IMR-90 (cell line): Measurements from ENCODE around the gene USP32. TPM values are rescaled to one million over a fixed set of nuclear protein-coding genes. Genes with fewer than 3 reads are reported as not detected.

Experiments used
- ATAC-seq: fragments of 200-7000 bp; cut with Tn5 transposase; 2 replicates; pipeline ENCODE4 v1.9.1; 2020; ENCODE audit warnings: low read depth, mild to moderate bottlenecking, moderate library complexity
- BruUV-seq: library from RNA; stranded (reverse); fragments of 400-500 nt; replicated peaks from 2 replicates; lab custom pipeline; 2021; lab: Mats Ljungman, UMichigan
- CTCF ChIA-PET: fragments of 300-600 bp; formaldehyde crosslinking; extraction: SDS; loops from one replicate; lab custom pipeline; 2021; ENCODE audit warnings: antibody characterized with exemption; lab: Yijun Ruan, JAX
- POLR2A ChIA-PET: fragments of 300-600 bp; sonication (Branson Sonifier 250); formaldehyde crosslinking; loops from one replicate; lab custom pipeline; 2022; ENCODE audit warnings: antibody characterized with exemption; ENCODE audit not compliant: unreplicated experiment; lab: Charles Lee
- DNase-seq: peaks from one replicate; pipeline ENCODE4 v3.0.0; 2013
- H2AFZ ChIP-seq: replicated peaks from 2 replicates; pipeline ENCODE3; 2013; ENCODE audit warnings: low read length, mild to moderate bottlenecking; ENCODE audit not compliant: poor library complexity
- H2AK5ac ChIP-seq: 2 replicates; pipeline ENCODE4 v1.6.1; 2013; ENCODE audit warnings: low read depth, low read length, inconsistent platforms
- H2AK9ac ChIP-seq: replicated peaks from 2 replicates; pipeline ENCODE3; 2013; ENCODE audit warnings: mild to moderate bottlenecking, low read depth, low read length, moderate library complexity; ENCODE audit not compliant: poor library complexity
- H2BK120ac ChIP-seq: 2 replicates; pipeline ENCODE4 v1.6.1; 2013; ENCODE audit warnings: low read depth, low read length, inconsistent platforms
- H2BK15ac ChIP-seq: 3 replicates; pipeline ENCODE4 v1.6.1; 2013; ENCODE audit warnings: low read depth, low read length, inconsistent platforms
- H2BK20ac ChIP-seq: 2 replicates; pipeline ENCODE4 v1.6.1; 2013; ENCODE audit warnings: low read depth, mild to moderate bottlenecking, inconsistent platforms, low read length, moderate library complexity
- H2BK5ac ChIP-seq: 2 replicates; pipeline ENCODE4 v1.6.1; 2013; ENCODE audit warnings: mild to moderate bottlenecking, low read depth, low read length, inconsistent platforms; ENCODE audit not compliant: poor library complexity, severe bottlenecking
- H3K14ac ChIP-seq: replicated peaks from 2 replicates; pipeline ENCODE4 v1.6.1; 2013; ENCODE audit warnings: low read depth, low read length, inconsistent platforms
- H3K18ac ChIP-seq: 2 replicates; pipeline ENCODE4 v1.6.1; 2013; ENCODE audit warnings: low read depth, low read length, control low read depth
- H3K23ac ChIP-seq: 2 replicates; pipeline ENCODE4 v1.6.1; 2013; ENCODE audit warnings: low read depth, low read length, inconsistent platforms
- H3K27ac ChIP-seq: 2 replicates; pipeline ENCODE4 v1.5.1; 2013; ENCODE audit warnings: mild to moderate bottlenecking, control low read depth, low read length; ENCODE audit not compliant: insufficient read depth
- H3K27me3 ChIP-seq: 2 replicates; pipeline ENCODE4 v1.6.1; 2013; ENCODE audit warnings: low read length; ENCODE audit not compliant: control insufficient read depth, insufficient read depth
- H3K36me3 ChIP-seq: 2 replicates; pipeline ENCODE4 v1.6.1; 2013; ENCODE audit warnings: low read length, mixed read lengths; ENCODE audit not compliant: control insufficient read depth, insufficient read depth
- H3K4ac ChIP-seq: 2 replicates; pipeline ENCODE4 v1.6.1; 2013; ENCODE audit warnings: low read depth, low read length, inconsistent platforms
- H3K4me1 ChIP-seq: 2 replicates; pipeline ENCODE4 v1.6.1; 2013; ENCODE audit warnings: low read length, mixed read lengths; ENCODE audit not compliant: control insufficient read depth, insufficient read depth
- H3K4me2 ChIP-seq: 2 replicates; pipeline ENCODE4 v1.6.1; 2013; ENCODE audit warnings: low read depth, mild to moderate bottlenecking, control low read depth, low read length, moderate library complexity
- H3K4me3 ChIP-seq: 2 replicates; pipeline ENCODE4 v1.5.1; 2013; ENCODE audit warnings: low read depth, mild to moderate bottlenecking, control low read depth, low read length, moderate library complexity; ENCODE audit not compliant: insufficient read depth
- H3K56ac ChIP-seq: 2 replicates; pipeline ENCODE4 v1.6.1; 2013; ENCODE audit warnings: low read length, inconsistent platforms; ENCODE audit not compliant: insufficient read depth; ENCODE audit errors: extremely low read depth
- H3K79me1 ChIP-seq, 2 experiments: 2 replicates each; pipeline ENCODE4 v1.6.1; 2013; ENCODE audit warnings: low read length in 2 of 2, inconsistent platforms in 1 of 2, low read depth in 1 of 2
- H3K9ac ChIP-seq: 2 replicates; pipeline ENCODE4 v1.6.1; 2013; ENCODE audit warnings: low read depth, low read length, control low read depth
- H3K9me1 ChIP-seq: 2 replicates; pipeline ENCODE4 v1.6.1; 2013; ENCODE audit warnings: low read length, inconsistent platforms; ENCODE audit not compliant: insufficient read depth
- H3K9me3 ChIP-seq: 2 replicates; pipeline ENCODE4 v1.6.1; 2013; ENCODE audit warnings: low read length; ENCODE audit not compliant: control insufficient read depth, insufficient read depth
- H4K20me1 ChIP-seq: 2 replicates; pipeline ENCODE4 v1.6.1; 2013; ENCODE audit warnings: low read length, inconsistent platforms; ENCODE audit not compliant: insufficient read depth
- H4K5ac ChIP-seq: 2 replicates; pipeline ENCODE4 v1.6.1; 2013; ENCODE audit warnings: mild to moderate bottlenecking, low read depth, low read length, control low read depth
- H4K8ac ChIP-seq, 2 experiments: 2 replicates each; pipeline ENCODE4 v1.6.1; 2013; ENCODE audit warnings: low read depth in 2 of 2, low read length in 2 of 2, control low read depth in 1 of 2, inconsistent platforms in 1 of 2
- H4K91ac ChIP-seq: 2 replicates; pipeline ENCODE4 v1.6.1; 2013; ENCODE audit warnings: low read depth, low read length, inconsistent platforms; ENCODE audit not compliant: insufficient read depth
- CHD1 ChIP-seq: IDR thresholded peaks from 2 replicates; pipeline ENCODE4 v1.6.1; 2012; ENCODE audit warnings: low read depth, low read length, improper control_type of control experiment
- MAFK ChIP-seq: IDR thresholded peaks from 2 replicates; pipeline ENCODE4 v1.6.1; 2012; ENCODE audit warnings: low read depth, low read length, improper control_type of control experiment
- NFE2L2 ChIP-seq: fragments of 150-350 bp; IDR thresholded peaks from 2 replicates; pipeline ENCODE4 v1.6.1; 2016; ENCODE audit warnings: low read depth, mild to moderate bottlenecking, low read length
- RAD21 ChIP-seq: IDR thresholded peaks from 2 replicates; pipeline ENCODE4 v1.6.1; 2012; ENCODE audit warnings: low read length, improper control_type of control experiment
- RCOR1 ChIP-seq: IDR thresholded peaks from 2 replicates; pipeline ENCODE4 v1.6.1; 2012; ENCODE audit warnings: mild to moderate bottlenecking, low read length, improper control_type of control experiment; ENCODE audit not compliant: insufficient replicate concordance
- WGBS, 2 experiments: methylation state at CpG; one replicate each; pipeline versions ENCODE4 v1.1.5 to v1.1.7; 2013; ENCODE audit warnings: missing lambda C conversion rate in 2 of 2; ENCODE audit not compliant: insufficient read length in 1 of 2; ENCODE audit errors: extremely low coverage in 2 of 2; 5-methylcytosine and 5-hydroxymethylcytosine counted together
- dilution Hi-C: fragments of 300-500 bp; cut with HindIII; formaldehyde crosslinking; loops from one replicate; pipeline ENCODE4 v1.14.3; 2018; ENCODE audit warnings: low sequenced_read_pairs; ENCODE audit not compliant: unreplicated experiment
- in situ Hi-C: fragments of 300-500 bp; cut with MboI; formaldehyde crosslinking; loops from 3 replicates; pipeline ENCODE4 v1.14.3; 2019; ENCODE audit warnings: low sequenced_read_pairs, inconsistent platforms, mixed read lengths
- intact Hi-C: fragments of 100-400 bp; cut with micrococcal nuclease; formaldehyde crosslinking; loops from 2 replicates; pipeline ENCODE4 v1.10.0; 2022
- polyA plus RNA-seq, 3 experiments: library from polyadenylated mRNA; depleted of rRNA; stranded (reverse); fragments of >200 nt; gene quantifications; 2 replicates each; pipeline ENCODE4 v1.2.3, GENCODE V29; 2012; ENCODE audit warnings: low replicate concordance in 1 of 3
- total RNA-seq: library from RNA; depleted of rRNA; stranded (reverse); fragments of >200 nt; gene quantifications from 2 replicates; pipeline ENCODE4 v1.2.3, GENCODE V29; 2012

Gene USP32
- total and polyA plus RNA-seq, 2 of the 4 experiments (the other 2 are of a cell fraction), result 16.8 to 46.8 TPM

- Histone ChIP-seq H3K56ac (no peak overlapping the region), H3K27me3 (peaks cover 67% of the 10 kb centered on the region), H3K9me1 (no peaks in the 10 kb centered on the region; the same call in 1 of the 2 replicates), H2AK9ac (no peak overlapping the region), H2BK15ac (no peak overlapping the region), H3K79me1 (no peaks in the 10 kb centered on the region), H4K8ac (no peak overlapping the region), H2BK120ac (no peak overlapping the region), H4K20me1 (no peaks in the 10 kb centered on the region), H3K27ac (no peak overlapping the region), H3K4me1 (peaks cover 12% of the 10 kb centered on the region), H3K36me3 (no peaks in the 10 kb centered on the region), H3K4ac (no peak overlapping the region), H3K9ac (no peak overlapping the region), H3K4me3 (no peak overlapping the region), H4K5ac (no peak overlapping the region), H3K18ac (no peak overlapping the region), H2BK5ac (no peak overlapping the region), H4K91ac (no peak overlapping the region), H2BK20ac (no peak overlapping the region), H3K23ac (no peak overlapping the region), H2AFZ (no peak overlapping the region), H2AK5ac (no peak overlapping the region), H3K9me3 (no peaks in the 10 kb centered on the region), H3K4me2 (no peak overlapping the region), H3K14ac (no peak overlapping the region)
- ChIA-PET CTCF (no interaction called here), POLR2A (no interaction called here)
- no TSS peak for BruUV-seq
- dilution Hi-C loops, result no loop called here
- intact Hi-C loops, result loop anchor here (10.0 kb wide), 1 partner anchor 490 kb away; no protein-coding TSS in a partner anchor
- ATAC-seq (no peak), DNase-seq (no peak)
- in situ Hi-C loops, result loop anchor here (25.0 kb wide), 2 partner anchors 267 to 492 kb away; partner anchors contain the start of gene CHCT1
- 10% methylated on average over 2 of the region's 17 CpGs; no CpG with 5 or more reads in 1 of the 2 experiments for WGBS, 2 experiments
- TF ChIP-seq RCOR1, result no peak
- TF ChIP-seq MAFK, result no peak
- no peak for TF ChIP-seq RAD21
- no peak for TF ChIP-seq CHD1
- no peak for TF ChIP-seq NFE2L2
Observed at GRCh38 chr17:60145006-60145935, 246.7 kb downstream of the USP32 start.
